Globus pallidus (tissue), 1 donor: Measurements from ENCODE around the gene RAB11B.
"Not testable (repeated sequence)": the region's sequence is repeated elsewhere in the genome, so short reads cannot be mapped to it uniquely, and the experiment has no call there.

Experiments
- DNase-seq: peaks from one replicate; pipeline ENCODE4 v3.0.0-alpha.2; 2015; ENCODE audit warnings: low spot score

The RAB11B gene

DNA sequence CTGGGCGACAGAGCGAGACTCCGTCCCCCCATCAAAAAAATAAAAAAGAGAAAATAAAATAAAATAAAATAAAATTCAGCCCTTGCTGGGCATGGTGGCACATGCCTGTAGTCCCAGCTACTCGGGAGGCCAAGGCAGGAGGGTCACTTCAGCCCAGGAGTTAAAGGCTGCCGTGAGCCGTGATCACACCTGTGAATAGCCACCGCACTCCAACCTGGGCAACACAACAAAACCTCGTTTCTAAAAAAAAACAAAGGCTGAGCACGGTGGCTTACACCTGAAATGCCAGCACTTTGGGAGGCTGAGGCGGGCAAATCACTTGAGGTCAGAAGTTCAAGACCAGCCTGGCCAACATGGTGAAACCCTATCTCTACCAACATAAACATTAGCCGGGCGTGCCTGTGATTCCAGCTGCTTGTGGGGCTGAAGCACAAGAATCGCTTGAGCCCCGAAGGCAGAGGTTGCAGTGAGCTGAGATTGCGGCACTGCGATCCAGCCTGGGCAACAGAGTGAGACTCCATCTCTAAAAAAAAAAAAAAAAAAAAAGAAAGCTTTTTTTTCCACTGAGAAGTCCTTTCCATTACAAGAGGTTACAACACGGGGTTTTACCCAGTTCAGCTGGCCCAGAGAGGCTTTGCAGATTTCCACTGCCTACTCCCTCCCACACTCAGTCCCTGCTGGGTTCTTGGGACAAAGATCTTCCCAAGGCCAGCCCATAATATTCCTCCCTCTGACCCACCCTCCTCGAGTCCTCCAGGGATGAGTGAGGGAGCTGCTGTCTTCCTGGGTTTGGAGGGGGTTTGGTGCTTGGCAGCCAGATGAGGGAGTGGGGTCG is 19.8 kb upstream of the RAB11B start:
- peak; percentile 35 for DNase-seq

GRCh38 chr19:8371011-8371804 is 19.0 kb upstream of the RAB11B start:
- DNase-seq = no peak

GRCh38 chr19:8373867-8374813 is 16.0 kb upstream of the RAB11B start:
- peak; percentile 40 for DNase-seq

GRCh38 chr19:8375766-8376165 is 14.4 kb upstream of the RAB11B start:
- DNase-seq = not testable (repeated sequence)

DNA sequence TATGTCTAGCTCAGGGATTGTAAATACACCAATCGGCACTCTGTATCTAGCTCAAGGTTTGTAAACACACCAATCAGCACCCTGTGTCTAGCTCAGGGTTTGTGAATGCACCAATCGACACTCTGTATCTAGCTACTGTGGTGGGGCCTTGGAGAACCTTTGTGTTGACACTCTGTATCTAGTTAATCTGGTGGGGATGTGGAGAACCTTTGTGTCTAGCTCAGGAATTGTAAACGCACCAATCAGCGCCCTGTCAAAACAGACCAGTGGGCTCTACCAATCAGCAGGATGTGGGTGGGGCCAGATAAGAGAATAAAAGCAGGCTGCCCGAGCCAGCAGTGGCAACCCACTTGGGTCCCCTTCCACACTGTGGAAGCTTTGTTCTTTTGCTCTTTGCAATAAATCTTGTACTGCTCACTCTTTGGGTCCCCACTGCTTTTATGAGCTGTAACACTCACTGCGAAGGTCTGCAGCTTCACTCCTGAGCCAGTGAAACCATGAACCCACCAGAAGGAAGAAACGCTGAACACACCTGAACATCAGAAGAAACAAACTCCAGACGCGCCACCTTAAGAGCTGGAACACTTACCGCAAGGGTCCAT is 13.7 kb upstream of the RAB11B start:
- DNase-seq = not testable (repeated sequence)

DNA sequence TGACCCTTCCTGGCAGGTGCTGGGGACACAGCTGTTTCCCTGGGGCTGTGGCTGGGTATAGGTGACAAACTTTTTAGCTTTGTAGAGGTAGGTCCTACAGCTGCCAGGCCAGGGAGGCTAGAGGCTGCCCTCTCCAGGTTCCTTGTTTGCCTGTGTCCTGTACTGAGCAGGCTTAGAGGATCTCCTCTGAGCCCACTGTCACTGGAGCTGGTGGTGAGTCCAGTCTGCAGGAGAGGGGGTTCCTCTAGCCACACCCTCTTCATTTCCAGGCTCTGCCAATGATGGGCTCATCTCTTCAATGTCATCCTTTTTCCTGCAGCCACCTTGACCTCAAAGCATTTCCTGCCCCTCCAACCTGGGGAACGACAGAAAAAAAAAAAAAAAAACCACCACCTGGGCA is 12.6 kb upstream of the RAB11B start:
- DNase-seq = no peak

- not testable (repeated sequence) for DNase-seq
These were observed 10.8 kb upstream of the RAB11B start for GRCh38 chr19:8379156-8379891.

DNA sequence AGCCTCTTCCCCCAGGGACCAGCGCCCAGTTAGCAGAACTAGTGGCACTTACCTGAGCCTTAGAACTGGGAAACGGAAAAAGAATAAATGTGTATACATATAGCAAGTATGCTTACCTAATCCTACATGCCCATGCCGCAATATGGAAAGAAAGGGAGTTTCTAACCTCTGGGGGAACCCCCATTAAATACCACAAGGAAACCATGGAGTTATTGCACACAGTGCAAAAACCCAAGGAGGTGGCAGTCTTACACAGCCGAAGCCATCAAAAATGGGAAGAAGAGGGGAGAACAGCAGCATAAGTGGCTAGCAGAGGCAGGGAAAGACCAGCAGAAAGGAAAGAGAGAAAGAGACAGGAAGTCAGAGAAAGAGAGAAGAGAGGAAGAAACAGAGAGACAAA is 5.6 kb upstream of the RAB11B start:
- not testable (repeated sequence) for DNase-seq

- not testable (repeated sequence) for DNase-seq
These were observed 5.1 kb upstream of the RAB11B start for GRCh38 chr19:8385103-8385502.

GRCh38 chr19:8385566-8385965 is 4.6 kb upstream of the RAB11B start:
- not testable (repeated sequence) for DNase-seq

DNA sequence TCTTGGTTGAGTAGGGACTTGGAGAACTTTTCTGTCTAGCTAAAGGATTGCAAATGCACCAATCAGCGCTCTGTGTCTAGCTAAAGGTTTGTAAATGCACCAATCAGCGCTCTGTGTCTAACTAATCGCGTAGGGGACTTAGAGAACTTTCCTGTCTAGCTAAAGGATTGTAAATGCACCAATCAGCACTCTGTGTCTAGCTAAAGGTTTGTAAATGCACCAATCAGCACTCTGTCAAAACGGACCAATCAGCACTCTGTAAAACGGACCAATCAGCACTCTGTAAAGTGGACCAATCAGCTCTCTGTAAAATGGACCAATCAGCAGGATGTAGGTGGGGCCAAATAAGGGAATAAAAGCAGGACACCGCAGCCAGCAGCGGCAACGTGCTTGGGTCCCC is 3.7 kb upstream of the RAB11B start:
- DNase-seq = not testable (repeated sequence)

DNA sequence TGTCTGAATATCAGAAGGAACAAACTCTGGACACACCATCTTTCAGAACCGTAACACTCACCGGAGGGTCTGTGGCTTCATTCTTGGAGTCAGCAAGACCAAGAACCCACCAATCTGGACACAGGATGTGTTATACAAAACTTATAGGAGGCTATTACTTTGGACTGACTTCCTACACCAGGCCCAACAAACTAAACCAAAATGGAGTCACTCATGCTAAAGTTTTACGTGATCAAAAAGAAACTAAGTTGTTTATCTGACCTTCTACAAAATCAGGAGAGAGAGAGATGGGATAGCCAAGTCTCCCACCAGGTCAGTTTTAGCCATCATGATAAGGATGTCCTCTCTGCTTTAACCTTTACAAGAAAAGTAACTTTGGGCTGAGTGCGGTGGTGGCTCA is 3.2 kb upstream of the RAB11B start:
- DNase-seq = no peak

DNA sequence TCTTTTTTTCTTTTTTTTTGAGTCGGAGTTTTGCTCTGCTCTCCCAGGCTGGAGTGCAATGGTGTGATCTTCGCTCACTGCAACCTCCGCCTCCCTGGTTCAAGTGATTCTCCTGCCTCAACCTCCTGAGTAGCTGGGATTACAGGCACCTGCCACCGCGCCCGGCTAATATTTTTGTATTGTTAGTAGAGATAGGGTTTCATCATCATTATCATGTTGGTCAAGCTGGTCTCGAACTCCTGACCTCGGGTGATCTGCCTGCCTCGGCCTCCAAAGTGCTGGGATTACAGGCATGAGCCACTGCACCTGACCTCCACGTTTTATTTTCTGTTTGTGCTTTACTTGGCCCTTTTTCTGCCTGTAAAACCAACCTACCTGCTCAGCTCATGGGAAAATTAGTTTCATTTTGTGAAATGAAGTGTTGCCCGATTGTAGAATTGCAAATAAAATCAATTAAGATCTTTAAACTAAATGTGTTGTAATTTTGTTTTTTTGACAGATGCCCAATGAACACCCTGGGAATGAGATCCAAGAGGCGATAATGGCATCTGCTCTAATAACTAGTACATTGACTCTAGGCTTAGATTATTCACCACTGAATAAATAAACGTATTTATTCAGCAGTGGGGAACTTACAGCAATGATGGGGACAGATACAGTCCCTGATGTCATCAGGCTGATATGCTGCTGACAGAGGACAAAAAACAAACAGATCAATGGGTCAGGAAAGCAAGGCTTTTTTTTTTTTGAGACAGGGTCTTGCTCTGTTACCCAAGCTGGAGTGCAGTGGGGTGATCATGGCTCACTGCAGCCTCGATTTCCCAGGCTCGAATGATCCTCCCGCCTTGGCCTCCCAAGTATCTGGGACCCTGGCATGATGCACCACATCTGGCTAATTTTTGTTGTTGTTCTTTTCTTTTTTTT is 2.2 kb upstream of the RAB11B start:
- DNase-seq = no peak

GRCh38 chr19:8388612-8388958 is 1.6 kb upstream of the RAB11B start:
- DNase-seq = no peak

DNA sequence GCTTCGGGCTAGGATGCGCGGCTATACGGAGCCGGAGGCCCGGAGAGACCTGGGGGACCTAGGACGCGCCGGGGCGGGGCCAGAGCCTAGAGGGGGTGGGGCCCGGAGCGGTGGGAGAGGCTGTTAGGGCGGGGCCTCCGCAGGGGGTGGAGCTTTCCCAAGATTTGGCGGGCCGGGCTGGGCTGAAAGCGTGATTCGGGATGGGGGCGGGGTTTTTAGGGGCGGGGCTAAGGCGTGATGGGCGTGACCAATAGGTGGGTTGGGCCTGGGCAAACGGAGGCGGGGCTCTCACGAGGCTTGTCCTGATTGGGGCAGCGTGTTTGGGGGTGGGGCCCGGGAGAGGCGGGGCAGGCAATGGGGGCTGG is 439 bp downstream of the RAB11B start:
- peak; percentile 97 for DNase-seq

DNA sequence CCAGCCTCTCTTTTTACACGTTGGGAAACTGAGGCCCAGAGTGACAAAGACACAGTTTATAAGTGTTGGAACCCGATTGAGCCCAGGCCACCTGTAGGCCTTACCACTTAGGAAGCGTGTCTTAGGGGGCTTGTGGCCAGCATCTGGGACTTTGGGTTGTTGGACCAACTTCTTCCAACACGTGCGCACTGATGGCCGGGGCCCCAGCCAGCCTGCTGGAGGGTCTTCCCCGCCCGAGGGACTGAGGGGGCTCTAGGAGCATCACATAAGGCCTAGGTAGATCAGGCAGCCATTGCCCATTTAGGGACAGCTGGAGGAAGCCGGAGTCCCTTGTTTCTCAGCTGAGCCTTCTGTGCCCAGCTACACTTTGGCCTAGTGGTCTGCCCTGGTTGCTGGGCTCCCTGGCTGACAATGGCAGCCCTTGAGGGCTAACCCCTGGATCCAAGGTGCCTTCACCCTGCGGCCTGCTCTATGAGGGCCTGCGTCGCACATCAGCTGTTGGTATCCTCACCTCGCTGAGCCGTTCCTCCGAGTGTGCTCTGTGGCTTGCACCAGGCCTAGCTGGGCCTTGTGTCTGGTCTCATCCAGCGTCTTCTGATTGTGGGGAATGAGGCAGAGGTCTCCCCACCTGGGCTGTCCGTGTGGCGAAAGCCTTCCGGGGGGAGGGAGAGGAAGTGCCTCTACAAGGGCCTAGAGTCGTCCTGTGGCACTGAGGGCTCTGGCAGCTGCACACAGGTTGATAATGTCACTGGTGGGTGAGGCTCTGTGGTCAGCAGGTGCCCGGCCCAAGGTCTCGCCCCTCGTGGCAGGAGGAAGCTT is 1.2 kb downstream of the RAB11B start:
- no peak for DNase-seq

DNA sequence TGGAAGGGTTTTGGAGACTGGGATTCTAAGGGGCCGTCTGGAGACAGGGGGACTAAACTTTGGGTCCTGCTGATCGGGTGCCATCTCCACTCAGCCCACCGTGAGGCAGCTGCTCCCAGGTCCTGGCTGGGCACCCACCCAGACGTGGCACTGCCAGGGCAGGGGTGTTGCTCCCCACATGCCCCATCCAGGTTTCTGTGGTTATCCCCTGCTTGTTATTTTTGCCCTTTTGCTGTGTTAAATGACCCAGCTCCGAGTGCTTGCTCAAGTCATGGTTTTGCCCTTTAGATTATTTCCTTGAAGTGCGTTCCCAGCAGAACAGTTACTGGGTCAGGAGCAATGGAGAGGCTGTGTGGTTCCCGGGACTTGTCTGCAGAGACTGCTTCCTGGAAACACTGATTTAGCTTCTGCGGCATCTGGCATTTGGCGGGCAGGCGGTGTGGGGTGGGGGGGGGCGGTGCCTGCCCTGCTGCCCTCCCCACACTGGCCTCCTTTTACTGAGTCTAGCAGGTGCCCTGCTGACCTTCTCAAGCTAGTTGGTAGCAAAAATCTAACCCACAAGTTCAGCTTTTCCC is 1.9 kb downstream of the RAB11B start:
- DNase-seq = peak; percentile 67

DNA sequence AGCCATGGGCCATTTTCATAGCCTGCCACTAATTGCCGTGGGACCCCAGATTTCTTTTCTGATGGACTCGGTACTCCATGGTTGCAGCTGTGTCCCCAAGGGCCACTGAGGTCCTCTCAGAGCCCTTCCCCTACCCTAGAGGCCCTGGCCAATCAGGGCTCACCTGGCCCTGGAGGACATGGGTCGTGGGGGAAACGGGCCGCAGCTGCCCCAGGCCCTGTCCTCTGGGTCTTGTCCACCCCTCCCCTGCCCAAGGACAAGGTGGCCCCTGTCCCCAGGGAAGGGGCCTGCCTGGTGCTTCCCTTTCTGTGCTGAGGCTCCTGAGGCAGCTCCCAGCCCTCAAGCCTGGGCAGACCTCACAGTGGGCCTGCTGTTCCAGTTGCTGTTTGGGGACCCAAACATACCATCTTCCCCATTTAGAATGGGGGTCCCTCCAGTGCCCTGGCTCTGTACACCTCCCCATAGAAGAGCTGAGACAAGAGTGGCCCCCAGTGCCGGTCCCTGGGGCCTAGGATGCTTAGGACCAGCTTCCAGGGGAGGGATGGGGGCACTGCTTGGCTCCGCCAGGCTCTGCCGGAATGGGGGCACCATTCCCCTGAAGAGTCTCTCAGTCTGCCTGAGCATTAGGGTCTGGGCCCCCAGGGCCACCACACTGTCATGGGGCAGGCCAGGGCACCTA is 3.2 kb downstream of the RAB11B start:
- DNase-seq = no peak
